Mesenchymal stem cell (in vitro differentiated cells and primary cell): ENCODE data around the gene STEAP1B.
"Not testable (repeated sequence)": the region's sequence is repeated elsewhere in the genome, so short reads cannot be mapped to it uniquely, and the experiment has no call there.

Experiments used
- DNase-seq: peaks from one replicate; pipeline ENCODE4 v3.0.0-alpha.2; 2013
- H2AFZ ChIP-seq: one replicate; pipeline ENCODE4 v1.6.1; 2013; ENCODE audit warnings: low read depth, mild to moderate bottlenecking, control low read depth, inconsistent platforms, low read length, moderate library complexity
- H2AK5ac ChIP-seq: 2 replicates; pipeline ENCODE4 v1.6.1; 2013; ENCODE audit warnings: low read length, moderate library complexity, mild to moderate bottlenecking, inconsistent platforms; ENCODE audit not compliant: severe bottlenecking
- H2BK120ac ChIP-seq: one replicate; pipeline ENCODE4 v1.6.1; 2013; ENCODE audit warnings: low read depth, mild to moderate bottlenecking, inconsistent platforms, low read length, moderate library complexity
- H2BK12ac ChIP-seq, 2 experiments: one replicate each; pipeline ENCODE4 v1.6.1; 2013; ENCODE audit warnings: inconsistent platforms in 2 of 2, low read length in 2 of 2, mild to moderate bottlenecking in 2 of 2, moderate library complexity in 2 of 2, control low read depth in 1 of 2
- H2BK15ac ChIP-seq: one replicate; pipeline ENCODE4 v1.6.1; 2013; ENCODE audit warnings: mild to moderate bottlenecking, low read depth, inconsistent platforms; ENCODE audit not compliant: poor library complexity, severe bottlenecking
- H2BK5ac ChIP-seq: 2 replicates; pipeline ENCODE4 v1.6.1; 2013; ENCODE audit warnings: low read depth, mild to moderate bottlenecking, low read length, control low read depth, inconsistent platforms; ENCODE audit not compliant: poor library complexity, severe bottlenecking
- H3K14ac ChIP-seq, 2 experiments: one replicate each; pipeline ENCODE4 v1.6.1; 2013; ENCODE audit warnings: inconsistent platforms in 2 of 2, low read length in 2 of 2, control low read depth in 1 of 2, mild to moderate bottlenecking in 1 of 2, moderate library complexity in 1 of 2
- H3K18ac ChIP-seq, 2 experiments: one replicate each; pipeline ENCODE4 v1.6.1; 2013; ENCODE audit warnings: inconsistent platforms in 2 of 2, low read length in 2 of 2, control low read depth in 1 of 2, low read depth in 1 of 2, mild to moderate bottlenecking in 1 of 2
- H3K23ac ChIP-seq, 2 experiments: one replicate each; pipeline ENCODE4 v1.6.1; 2013; ENCODE audit warnings: inconsistent platforms in 2 of 2, low read length in 2 of 2, mild to moderate bottlenecking in 2 of 2, moderate library complexity in 2 of 2, control low read depth in 1 of 2
- H3K27ac ChIP-seq: 2 replicates; pipeline ENCODE4 v1.5.1; 2013; ENCODE audit warnings: mild to moderate bottlenecking, moderate library complexity, low read length, control low read depth, inconsistent platforms; ENCODE audit not compliant: poor library complexity, severe bottlenecking
- H3K27me3 ChIP-seq, 2 experiments: 2 replicates each; pipeline versions ENCODE4 v1.6.1 to v1.7.0; 2013; ENCODE audit warnings: low read length in 2 of 2, mild to moderate bottlenecking in 2 of 2, moderate library complexity in 2 of 2, control low read depth in 1 of 2, inconsistent platforms in 1 of 2; ENCODE audit not compliant: control insufficient read depth in 1 of 2, insufficient read depth in 1 of 2
- H3K36me3 ChIP-seq, 2 experiments: 2 replicates each; pipeline versions ENCODE4 v1.6.1 to v1.7.0; 2013; ENCODE audit warnings: low read length in 2 of 2, control low read depth in 1 of 2, inconsistent platforms in 1 of 2, low read depth in 1 of 2, mild to moderate bottlenecking in 1 of 2; ENCODE audit not compliant: insufficient read depth in 2 of 2, control insufficient read depth in 1 of 2
- H3K4ac ChIP-seq, 2 experiments: one replicate each; pipeline ENCODE4 v1.6.1; 2013; ENCODE audit warnings: inconsistent platforms in 2 of 2, low read length in 2 of 2, mild to moderate bottlenecking in 2 of 2, moderate library complexity in 2 of 2, control low read depth in 1 of 2, low read depth in 1 of 2
- H3K4me1 ChIP-seq: 2 replicates; pipeline ENCODE4 v1.6.1; 2013; ENCODE audit warnings: low read depth, low read length, control low read depth; ENCODE audit not compliant: control insufficient read depth, insufficient read depth
- H3K4me2 ChIP-seq: 2 replicates; pipeline ENCODE4 v1.6.1; 2013; ENCODE audit warnings: low read length, mild to moderate bottlenecking, inconsistent platforms; ENCODE audit not compliant: poor library complexity, severe bottlenecking
- H3K4me3 ChIP-seq, 2 experiments: 2 replicates each; pipeline versions ENCODE4 v1.5.1 to v1.7.0; 2013; ENCODE audit warnings: low read length in 2 of 2, mild to moderate bottlenecking in 2 of 2, control low read depth in 1 of 2, low read depth in 1 of 2; ENCODE audit not compliant: insufficient read depth in 1 of 2
- H3K79me1 ChIP-seq: replicated peaks from 2 replicates; pipeline ENCODE4 v1.6.1; 2013; ENCODE audit warnings: mild to moderate bottlenecking, control low read depth, low read length, inconsistent platforms; ENCODE audit not compliant: poor library complexity, severe bottlenecking
- H3K9ac ChIP-seq: 2 replicates; pipeline ENCODE4 v1.7.0; 2013; ENCODE audit warnings: mild to moderate bottlenecking, low read length, moderate library complexity
- H3K9me3 ChIP-seq: 2 replicates; pipeline ENCODE4 v1.7.0; 2013; ENCODE audit warnings: mild to moderate bottlenecking, low read length; ENCODE audit not compliant: control insufficient read depth
- H4K8ac ChIP-seq: one replicate; pipeline ENCODE4 v1.6.1; 2013; ENCODE audit warnings: inconsistent platforms, mild to moderate bottlenecking, low read length, moderate library complexity
- H4K91ac ChIP-seq: one replicate; pipeline ENCODE4 v1.6.1; 2013; ENCODE audit warnings: mild to moderate bottlenecking, low read length, inconsistent platforms
- WGBS: methylation state at CpG from one replicate; pipeline ENCODE4 v1.1.7; 2013; ENCODE audit warnings: mixed read lengths; 5-methylcytosine and 5-hydroxymethylcytosine counted together

STEAP1B gene

DNA sequence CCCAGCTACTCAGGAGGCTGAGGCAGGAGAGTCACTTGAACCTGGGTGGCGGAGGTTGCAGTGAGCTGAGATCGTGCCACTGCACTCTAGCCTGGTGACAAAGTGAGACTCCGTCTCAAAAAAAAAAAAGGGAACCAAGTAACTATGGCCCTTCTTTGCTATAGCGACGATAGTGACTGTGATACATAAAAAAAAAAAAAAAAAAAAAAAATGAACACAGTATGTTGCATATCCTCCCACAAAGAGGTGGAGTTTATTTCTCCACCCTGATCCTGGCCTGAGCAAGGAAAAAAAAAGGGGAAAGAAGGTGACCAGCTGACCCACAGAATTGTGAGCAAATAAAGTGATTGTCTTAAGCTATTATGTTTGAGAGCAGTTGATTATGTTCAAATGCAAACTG, 42.3 kb upstream of the STEAP1B start:
- Histone ChIP-seq H3K27me3 (peaks cover 19 to 26% of the 10 kb centered on the region in 2 experiments), H3K4ac (no peak overlapping the region), H3K14ac (no peak overlapping the region), H4K8ac (no peak overlapping the region), H4K91ac (no peak overlapping the region), H2BK15ac (no peak overlapping the region), H2AK5ac (no peak overlapping the region), H3K79me1 (no peaks in the 10 kb centered on the region), H2BK120ac (no peak overlapping the region), H2BK12ac (no peak overlapping the region), H2BK5ac (no peak overlapping the region), H3K18ac (no peak overlapping the region), H3K27ac (no peak overlapping the region), H3K4me2 (no peak overlapping the region), H3K4me3 (no peak overlapping the region), H3K23ac (no peak overlapping the region), H3K9me3 (no peaks in the 10 kb centered on the region), H2AFZ (no peak overlapping the region), H3K36me3 (no peaks in the 10 kb centered on the region), H3K4me1 (no peaks in the 10 kb centered on the region), H3K9ac (no peak overlapping the region)
- 79% methylated on average over 2 of the region's 5 CpGs for WGBS
- no peak for DNase-seq

GRCh38 chr7:22541789-22542188, 41.8 kb upstream of the STEAP1B start:
- Histone ChIP-seq H3K14ac (no peak overlapping the region), H3K4me1 (no peaks in the 10 kb centered on the region), H3K79me1 (no peaks in the 10 kb centered on the region), H2BK12ac (no peak overlapping the region), H3K9ac (no peak overlapping the region), H4K8ac (no peak overlapping the region), H3K27me3 (peaks cover 19 to 21% of the 10 kb centered on the region in 2 experiments), H3K9me3 (no peaks in the 10 kb centered on the region), H2AK5ac (no peak overlapping the region), H3K18ac (no peak overlapping the region), H2BK5ac (no peak overlapping the region), H2BK120ac (no peak overlapping the region), H3K4me3 (no peak overlapping the region), H3K36me3 (no peaks in the 10 kb centered on the region), H3K4me2 (no peak overlapping the region), H4K91ac (no peak overlapping the region), H3K4ac (no peak overlapping the region), H3K23ac (no peak overlapping the region), H2BK15ac (no peak overlapping the region), H3K27ac (no peak overlapping the region), H2AFZ (no peak overlapping the region)
- WGBS = 97% methylated on average over 5 of the region's 6 CpGs
- no peak for DNase-seq

DNA sequence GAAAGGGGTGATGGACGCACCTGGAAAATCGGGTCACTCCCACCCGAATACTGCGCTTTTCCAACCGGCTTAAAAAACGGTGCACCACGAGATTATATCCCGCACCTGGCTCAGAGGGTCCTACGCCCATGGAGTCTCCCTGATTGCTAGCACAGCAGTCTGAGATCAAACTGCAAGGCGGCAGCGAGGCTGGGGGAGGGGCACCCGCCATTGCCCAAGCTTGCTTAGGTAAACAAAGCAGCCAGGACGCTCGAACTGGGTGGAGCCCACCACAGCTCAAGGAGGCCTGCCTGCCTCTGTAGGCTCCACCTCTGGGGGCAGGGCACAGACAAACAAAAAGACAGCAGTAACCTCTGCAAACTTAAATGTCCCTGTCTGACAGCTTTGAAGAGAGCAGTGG, 28.5 kb upstream of the STEAP1B start:
- not testable (repeated sequence) for H3K9me3 ChIP-seq, H2BK15ac ChIP-seq, H3K27me3 ChIP-seq, H3K4me3 ChIP-seq, H4K8ac ChIP-seq, H3K27ac ChIP-seq, H3K23ac ChIP-seq, DNase-seq, H3K4ac ChIP-seq, H2AFZ ChIP-seq, H3K36me3 ChIP-seq, H3K4me1 ChIP-seq, H3K14ac ChIP-seq, H3K4me2 ChIP-seq, H4K91ac ChIP-seq, H2BK5ac ChIP-seq, H3K79me1 ChIP-seq, H2BK120ac ChIP-seq, H3K18ac ChIP-seq, H2AK5ac ChIP-seq, H2BK12ac ChIP-seq, H3K9ac ChIP-seq
- WGBS = no CpG with 5 or more reads among the region's 14 CpGs

GRCh38 chr7:22524353-22524947, 24.5 kb upstream of the STEAP1B start:
- DNase-seq, H3K23ac ChIP-seq, H4K8ac ChIP-seq, H3K4me1 ChIP-seq, H4K91ac ChIP-seq, H3K27me3 ChIP-seq, H2AK5ac ChIP-seq, H2BK5ac ChIP-seq, H3K9ac ChIP-seq, H3K36me3 ChIP-seq, H3K79me1 ChIP-seq, H2BK120ac ChIP-seq, H3K4me2 ChIP-seq, H2AFZ ChIP-seq, H3K18ac ChIP-seq, H3K9me3 ChIP-seq, H3K4ac ChIP-seq, H3K4me3 ChIP-seq, H3K27ac ChIP-seq, H3K14ac ChIP-seq, H2BK12ac ChIP-seq: not testable (repeated sequence)
- H2BK15ac ChIP-seq = peak overlapping the region; percentile 7
- 46% methylated on average over 3 of the region's 5 CpGs for WGBS
